ENCODE results near the gene FAM24A. TPM values are rescaled to one million over a fixed set of nuclear protein-coding genes. Genes with fewer than 3 reads are reported as not detected.

The FAM24A gene
- polyA plus RNA-seq, 1 donor (not counting 4 experiments of a cell fraction or from before 2014, with no cell fraction given), result not detected

DNA sequence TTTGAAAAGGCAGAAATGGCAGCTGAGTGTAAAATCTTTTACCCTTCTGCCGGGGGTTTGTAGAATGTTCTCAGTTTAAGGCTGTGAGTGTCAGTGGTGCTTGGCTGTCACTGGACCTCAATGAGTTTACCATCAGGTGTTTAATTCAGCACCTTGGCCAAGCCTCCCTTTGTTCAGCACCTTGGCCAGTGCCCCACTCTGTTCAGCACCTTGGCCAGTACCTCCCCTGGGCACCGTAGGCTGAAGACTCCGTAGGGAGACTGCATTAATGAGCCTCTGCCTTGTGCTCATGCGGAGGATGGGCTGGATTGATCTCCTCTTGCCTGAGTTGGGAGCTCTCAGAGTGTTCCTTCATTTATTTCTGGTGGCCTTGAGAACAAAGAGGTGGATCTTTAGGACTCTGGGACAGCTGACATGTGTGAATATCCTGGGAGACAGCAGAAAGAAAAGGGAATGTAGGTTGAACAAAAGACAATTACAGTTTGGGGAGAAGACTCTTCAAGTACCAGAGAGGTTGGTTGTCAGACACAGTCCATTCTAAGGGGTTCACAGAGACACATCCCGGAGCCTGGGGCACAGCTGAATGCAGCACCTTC is 1.6 kb downstream of the FAM24A start:
- no peak overlapping the region for H3K4me3 ChIP-seq (ENCODE audit: control insufficient read depth in 2 of 3, extremely low read depth in 1 of 3, insufficient read depth in 2 of 3, low read depth in 1 of 3, low read length in 3 of 3)
- H3K9me1 ChIP-seq (ENCODE audit: control insufficient read depth, extremely low read depth, insufficient read depth, low read length), result no peaks in the 10 kb centered on the region
- no peak for FAIRE-seq
- H4K20me1 ChIP-seq (ENCODE audit: control insufficient read depth, extremely low read depth, insufficient read depth, low read length), result no peaks in the 10 kb centered on the region
- no peaks in the 10 kb centered on the region for H3K79me2 ChIP-seq (ENCODE audit: control insufficient read depth, insufficient read depth, low read length)
- no peak overlapping the region for H3K27ac ChIP-seq (ENCODE audit: control insufficient read depth, insufficient read depth, low read length)
- DNase-seq (ENCODE audit: low read depth, low spot score), result peak; percentile 5
- dilution Hi-C loops (cut with MboI; ENCODE audit: extremely low pct_ligation_motif_present, low sequenced_read_pairs), result no loop called here
- H3K9ac ChIP-seq (ENCODE audit: control insufficient read depth, extremely low read depth, insufficient read depth, low read length), result no peak overlapping the region
- no peak overlapping the region for H2AFZ ChIP-seq (ENCODE audit: control insufficient read depth, low read length)
- no peaks in the 10 kb centered on the region for H3K36me3 ChIP-seq (ENCODE audit: control insufficient read depth in 2 of 2, extremely low read depth in 1 of 2, insufficient read depth in 2 of 2, low read length in 2 of 2)
- H3K27me3 ChIP-seq (ENCODE audit: control insufficient read depth, extremely low read depth, insufficient read depth, low read length), result no peaks in the 10 kb centered on the region
- TF ChIP-seq EZH2 (IDR thresholded peaks at IDR 0.05; ENCODE audit: low read length), result no peak
- TF ChIP-seq, protein P1, sequence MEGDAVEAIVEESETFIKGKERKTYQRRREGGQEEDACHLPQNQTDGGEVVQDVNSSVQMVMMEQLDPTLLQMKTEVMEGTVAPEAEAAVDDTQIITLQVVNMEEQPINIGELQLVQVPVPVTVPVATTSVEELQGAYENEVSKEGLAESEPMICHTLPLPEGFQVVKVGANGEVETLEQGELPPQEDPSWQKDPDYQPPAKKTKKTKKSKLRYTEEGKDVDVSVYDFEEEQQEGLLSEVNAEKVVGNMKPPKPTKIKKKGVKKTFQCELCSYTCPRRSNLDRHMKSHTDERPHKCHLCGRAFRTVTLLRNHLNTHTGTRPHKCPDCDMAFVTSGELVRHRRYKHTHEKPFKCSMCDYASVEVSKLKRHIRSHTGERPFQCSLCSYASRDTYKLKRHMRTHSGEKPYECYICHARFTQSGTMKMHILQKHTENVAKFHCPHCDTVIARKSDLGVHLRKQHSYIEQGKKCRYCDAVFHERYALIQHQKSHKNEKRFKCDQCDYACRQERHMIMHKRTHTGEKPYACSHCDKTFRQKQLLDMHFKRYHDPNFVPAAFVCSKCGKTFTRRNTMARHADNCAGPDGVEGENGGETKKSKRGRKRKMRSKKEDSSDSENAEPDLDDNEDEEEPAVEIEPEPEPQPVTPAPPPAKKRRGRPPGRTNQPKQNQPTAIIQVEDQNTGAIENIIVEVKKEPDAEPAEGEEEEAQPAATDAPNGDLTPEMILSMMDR (optimal IDR thresholded peaks at IDR 0.05 in 1 of 3, IDR thresholded peaks at IDR 0.05 in 1 of 3, conservative IDR thresholded peaks at IDR 0.05 in 1 of 3; ENCODE audit: extremely low read depth in 1 of 3, insufficient read depth in 2 of 3, low read length in 3 of 3), result no peak
- H3K4me1 ChIP-seq (ENCODE audit: control insufficient read depth, extremely low read depth, insufficient read depth, low read length), result no peaks in the 10 kb centered on the region
- H3K4me2 ChIP-seq (ENCODE audit: control insufficient read depth, extremely low read depth, insufficient read depth, low read depth, low read length), result no peak overlapping the region
- no peaks in the 10 kb centered on the region for H3K9me3 ChIP-seq (ENCODE audit: control insufficient read depth, low read depth, low read length)

DNA sequence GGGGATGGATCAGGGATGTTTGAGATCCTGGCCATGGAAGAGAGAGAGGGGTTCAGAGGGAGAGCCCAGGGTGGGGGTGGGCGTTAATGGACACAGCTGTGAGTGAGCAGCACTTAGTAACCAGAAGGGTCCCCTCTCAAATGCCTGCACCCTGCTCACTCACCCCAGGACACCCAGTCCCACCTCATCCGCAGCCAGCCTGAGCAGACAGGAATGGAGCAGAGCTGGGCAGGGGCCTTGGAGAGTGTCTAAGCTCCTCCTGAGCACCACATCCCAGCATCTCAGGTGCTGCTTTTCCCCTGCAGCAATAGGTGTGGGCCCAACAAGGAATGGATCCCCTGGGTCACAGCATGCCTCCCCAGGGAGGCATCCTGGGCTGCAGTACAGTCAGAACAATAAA is 5.3 kb downstream of the FAM24A start:
- no peak for DNase-seq (ENCODE audit: low read depth, low spot score)
- no peak overlapping the region for H3K9ac ChIP-seq (ENCODE audit: control insufficient read depth, extremely low read depth, insufficient read depth, low read length)
- H3K4me1 ChIP-seq (ENCODE audit: control insufficient read depth, extremely low read depth, insufficient read depth, low read length), result no peaks in the 10 kb centered on the region
- no peak overlapping the region for H3K27ac ChIP-seq (ENCODE audit: control insufficient read depth, insufficient read depth, low read length)
- TF ChIP-seq EZH2 (IDR thresholded peaks at IDR 0.05; ENCODE audit: low read length), result no peak
- TF ChIP-seq, protein P1 (optimal IDR thresholded peaks at IDR 0.05 in 1 of 3, IDR thresholded peaks at IDR 0.05 in 1 of 3, conservative IDR thresholded peaks at IDR 0.05 in 1 of 3; ENCODE audit: extremely low read depth in 1 of 3, insufficient read depth in 2 of 3, low read length in 3 of 3), result no peak
- dilution Hi-C loops (cut with MboI; ENCODE audit: extremely low pct_ligation_motif_present, low sequenced_read_pairs), result no loop called here
- no peaks in the 10 kb centered on the region for H4K20me1 ChIP-seq (ENCODE audit: control insufficient read depth, extremely low read depth, insufficient read depth, low read length)
- H3K4me2 ChIP-seq (ENCODE audit: control insufficient read depth, extremely low read depth, insufficient read depth, low read depth, low read length), result no peak overlapping the region
- H3K36me3 ChIP-seq (ENCODE audit: control insufficient read depth in 2 of 2, extremely low read depth in 1 of 2, insufficient read depth in 2 of 2, low read length in 2 of 2), result no peaks in the 10 kb centered on the region
- H3K79me2 ChIP-seq (ENCODE audit: control insufficient read depth, insufficient read depth, low read length), result no peaks in the 10 kb centered on the region
- H3K27me3 ChIP-seq (ENCODE audit: control insufficient read depth, extremely low read depth, insufficient read depth, low read length), result no peaks in the 10 kb centered on the region
- H3K9me3 ChIP-seq (ENCODE audit: control insufficient read depth, low read depth, low read length), result no peaks in the 10 kb centered on the region
- H3K4me3 ChIP-seq (ENCODE audit: control insufficient read depth in 2 of 3, extremely low read depth in 1 of 3, insufficient read depth in 2 of 3, low read depth in 1 of 3, low read length in 3 of 3), result no peak overlapping the region
- H3K9me1 ChIP-seq (ENCODE audit: control insufficient read depth, extremely low read depth, insufficient read depth, low read length), result no peaks in the 10 kb centered on the region
- H2AFZ ChIP-seq (ENCODE audit: control insufficient read depth, low read length), result no peak overlapping the region
- no peak for FAIRE-seq
